Mucosa of stomach (tissue), 1 donor: ENCODE measurements around the gene TMEM37.

Experiments
- H3K27me3 ChIP-seq: one replicate; pipeline ENCODE4 v1.7.0; 2013; ENCODE audit warnings: mild to moderate bottlenecking, low read length; ENCODE audit not compliant: control insufficient read depth, insufficient read depth
- H3K36me3 ChIP-seq: one replicate; pipeline ENCODE4 v1.7.0; 2013; ENCODE audit warnings: low read length; ENCODE audit not compliant: control insufficient read depth, insufficient read depth
- H3K4me1 ChIP-seq: one replicate; pipeline ENCODE4 v1.7.0; 2013; ENCODE audit warnings: mild to moderate bottlenecking, low read length; ENCODE audit not compliant: control insufficient read depth, insufficient read depth
- H3K4me3 ChIP-seq: one replicate; pipeline ENCODE4 v1.7.0; 2013; ENCODE audit warnings: low read length
- H3K9ac ChIP-seq: one replicate; pipeline ENCODE4 v1.7.0; 2013; ENCODE audit warnings: mild to moderate bottlenecking, low read length, moderate library complexity
- H3K9me3 ChIP-seq: one replicate; pipeline ENCODE4 v1.7.0; 2013; ENCODE audit warnings: mild to moderate bottlenecking, low read length, moderate library complexity; ENCODE audit not compliant: control insufficient read depth
- donor health status: Pancreatic carcinoma.

Gene TMEM37

GRCh38 chr2:119431155-119431975 lies at the start of gene TMEM37:
Gene TMEM37, plus strand, starts transcription at chr2:119431854. Its CDS starts 50 bp downstream, at chr2:119431904.
- Histone ChIP-seq H3K36me3 (no peaks in the 10 kb centered on the region), H3K9ac (peak within 1 kb of the TSS; percentile 90)

GRCh38 chr2:119383410-119384140 lies 48.1 kb upstream of the TMEM37 start:
- Histone ChIP-seq H3K9me3 (no peaks in the 10 kb centered on the region), H3K27me3 (no peaks in the 10 kb centered on the region), H3K9ac (no peak overlapping the region), H3K4me3 (no peak overlapping the region), H3K36me3 (no peaks in the 10 kb centered on the region), H3K4me1 (peaks cover 14% of the 10 kb centered on the region)

More at GRCh38 chr2:119431155-119431975, at the start of gene TMEM37:
- peak within 1 kb of the TSS; percentile 65 for H3K4me3 ChIP-seq
- H3K4me1 ChIP-seq, result peaks cover 80% of the 10 kb centered on the region
- H3K9me3 ChIP-seq, result no peaks in the 10 kb centered on the region
- no peaks in the 10 kb centered on the region for H3K27me3 ChIP-seq

GRCh38 chr2:119384971-119385370 lies 46.7 kb upstream of the TMEM37 start:
- Histone ChIP-seq H3K27me3 (no peaks in the 10 kb centered on the region), H3K36me3 (no peaks in the 10 kb centered on the region), H3K9ac (no peak overlapping the region), H3K9me3 (no peaks in the 10 kb centered on the region), H3K4me3 (no peak overlapping the region), H3K4me1 (peaks cover 23% of the 10 kb centered on the region)

- no peak overlapping the region for H3K9ac ChIP-seq
- H3K27me3 ChIP-seq, result no peaks in the 10 kb centered on the region
- no peaks in the 10 kb centered on the region for H3K9me3 ChIP-seq
- peaks cover 23% of the 10 kb centered on the region for H3K4me1 ChIP-seq
- H3K4me3 ChIP-seq, result no peak overlapping the region
- no peaks in the 10 kb centered on the region for H3K36me3 ChIP-seq
These were observed 46.2 kb upstream of the TMEM37 start for GRCh38 chr2:119385466-119385865.

GRCh38 chr2:119387381-119388129 lies 44.1 kb upstream of the TMEM37 start:
- Histone ChIP-seq H3K36me3 (no peaks in the 10 kb centered on the region), H3K9ac (no peak overlapping the region), H3K4me3 (no peak overlapping the region), H3K9me3 (no peaks in the 10 kb centered on the region), H3K4me1 (peaks cover 23% of the 10 kb centered on the region), H3K27me3 (no peaks in the 10 kb centered on the region)

GRCh38 chr2:119389615-119390306 lies 41.9 kb upstream of the TMEM37 start:
- Histone ChIP-seq H3K9me3 (no peaks in the 10 kb centered on the region), H3K27me3 (no peaks in the 10 kb centered on the region), H3K36me3 (no peaks in the 10 kb centered on the region), H3K4me3 (no peak overlapping the region), H3K9ac (no peak overlapping the region), H3K4me1 (peaks cover 17% of the 10 kb centered on the region)

GRCh38 chr2:119393971-119394748 lies 37.5 kb upstream of the TMEM37 start:
- H3K9me3 ChIP-seq, result no peaks in the 10 kb centered on the region
- no peaks in the 10 kb centered on the region for H3K36me3 ChIP-seq
- H3K4me1 ChIP-seq, result peaks cover 9% of the 10 kb centered on the region
- H3K27me3 ChIP-seq, result no peaks in the 10 kb centered on the region
- no peak overlapping the region for H3K4me3 ChIP-seq
- no peak overlapping the region for H3K9ac ChIP-seq

- Histone ChIP-seq H3K4me3 (no peak overlapping the region), H3K9ac (no peak overlapping the region), H3K4me1 (no peaks in the 10 kb centered on the region), H3K9me3 (no peaks in the 10 kb centered on the region), H3K36me3 (no peaks in the 10 kb centered on the region), H3K27me3 (no peaks in the 10 kb centered on the region)
These were observed 34.5 kb upstream of the TMEM37 start for GRCh38 chr2:119397196-119397595.

GRCh38 chr2:119402106-119402505 lies 29.5 kb upstream of the TMEM37 start:
- peaks cover 12% of the 10 kb centered on the region for H3K4me1 ChIP-seq
- no peaks in the 10 kb centered on the region for H3K27me3 ChIP-seq
- no peaks in the 10 kb centered on the region for H3K9me3 ChIP-seq
- no peak overlapping the region for H3K4me3 ChIP-seq
- H3K9ac ChIP-seq, result no peak overlapping the region
- H3K36me3 ChIP-seq, result no peaks in the 10 kb centered on the region

GRCh38 chr2:119402645-119403560 lies 28.8 kb upstream of the TMEM37 start:
- Histone ChIP-seq H3K4me1 (peaks cover 19% of the 10 kb centered on the region), H3K27me3 (no peaks in the 10 kb centered on the region), H3K9ac (peak overlapping the region; percentile 33), H3K36me3 (no peaks in the 10 kb centered on the region), H3K9me3 (no peaks in the 10 kb centered on the region), H3K4me3 (no peak overlapping the region)
